ENCODE data around the gene CEND1.

DNA sequence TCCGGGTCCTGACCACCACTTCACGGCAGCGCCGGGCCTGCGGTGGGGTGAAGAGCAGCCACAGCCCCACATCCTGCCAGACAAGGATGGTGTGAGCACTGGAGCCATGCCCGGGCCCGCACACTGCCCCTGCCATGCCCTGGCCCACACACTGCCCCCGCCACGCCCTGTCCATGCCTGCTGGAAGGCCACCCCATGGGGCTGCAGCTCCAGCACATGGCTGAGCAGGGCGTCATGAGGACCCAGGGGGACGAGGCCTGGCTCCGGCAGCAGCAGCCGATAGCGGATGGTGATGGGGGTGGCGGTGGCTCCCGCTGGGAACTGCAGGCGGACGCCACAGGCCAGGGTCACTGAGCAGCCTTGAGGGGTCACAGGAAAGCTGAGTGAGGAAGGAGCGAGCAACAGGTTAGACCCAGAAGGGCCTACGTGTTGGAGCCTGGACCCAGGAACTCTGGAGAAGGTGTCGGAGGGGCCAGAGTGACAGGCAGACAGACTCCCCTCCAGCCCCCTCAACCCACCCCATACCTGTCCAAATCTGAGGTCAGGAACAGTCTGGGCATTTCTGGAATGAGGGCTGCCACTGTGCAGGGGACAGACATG, 12.2 kb upstream of the CEND1 start:
- TF ChIP-seq, protein P1, sequence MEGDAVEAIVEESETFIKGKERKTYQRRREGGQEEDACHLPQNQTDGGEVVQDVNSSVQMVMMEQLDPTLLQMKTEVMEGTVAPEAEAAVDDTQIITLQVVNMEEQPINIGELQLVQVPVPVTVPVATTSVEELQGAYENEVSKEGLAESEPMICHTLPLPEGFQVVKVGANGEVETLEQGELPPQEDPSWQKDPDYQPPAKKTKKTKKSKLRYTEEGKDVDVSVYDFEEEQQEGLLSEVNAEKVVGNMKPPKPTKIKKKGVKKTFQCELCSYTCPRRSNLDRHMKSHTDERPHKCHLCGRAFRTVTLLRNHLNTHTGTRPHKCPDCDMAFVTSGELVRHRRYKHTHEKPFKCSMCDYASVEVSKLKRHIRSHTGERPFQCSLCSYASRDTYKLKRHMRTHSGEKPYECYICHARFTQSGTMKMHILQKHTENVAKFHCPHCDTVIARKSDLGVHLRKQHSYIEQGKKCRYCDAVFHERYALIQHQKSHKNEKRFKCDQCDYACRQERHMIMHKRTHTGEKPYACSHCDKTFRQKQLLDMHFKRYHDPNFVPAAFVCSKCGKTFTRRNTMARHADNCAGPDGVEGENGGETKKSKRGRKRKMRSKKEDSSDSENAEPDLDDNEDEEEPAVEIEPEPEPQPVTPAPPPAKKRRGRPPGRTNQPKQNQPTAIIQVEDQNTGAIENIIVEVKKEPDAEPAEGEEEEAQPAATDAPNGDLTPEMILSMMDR (IDR thresholded peaks at IDR 0.05): no peak
- no peak for TF ChIP-seq POLR2A (IDR thresholded peaks at IDR 0.05)

All from thyroid gland (tissue), 4 donors.